NB4 (cell line): Measurements from ENCODE around the gene NETO1.

Experiments used
- DNase-seq: peaks from one replicate; pipeline ENCODE4 v3.0.0; 2010; ENCODE audit warnings: low read depth
- H3K4me3 ChIP-seq: one replicate; pipeline ENCODE4 v1.5.1; 2011; ENCODE audit warnings: mild to moderate bottlenecking, low read depth, low read length, moderate library complexity
- MYC ChIP-seq: IDR thresholded peaks from 2 replicates; pipeline ENCODE4 v1.6.1; 2011; ENCODE audit warnings: low read depth, low read length
- POLR2A ChIP-seq: IDR thresholded peaks from 2 replicates; pipeline ENCODE4 v1.6.1; 2011; ENCODE audit warnings: mild to moderate bottlenecking; ENCODE audit not compliant: insufficient read length; ENCODE audit errors: extremely low read depth
- TF ChIP-seq, protein P1 (sequence below): IDR thresholded peaks from one replicate; pipeline ENCODE4 v1.5.1; 2012; ENCODE audit warnings: low read depth, low read length
- TF ChIP-seq, protein P2 (sequence below): IDR thresholded peaks from 2 replicates; pipeline ENCODE4 v1.6.1; 2011; ENCODE audit warnings: low read depth, low read length

The NETO1 gene

DNA sequence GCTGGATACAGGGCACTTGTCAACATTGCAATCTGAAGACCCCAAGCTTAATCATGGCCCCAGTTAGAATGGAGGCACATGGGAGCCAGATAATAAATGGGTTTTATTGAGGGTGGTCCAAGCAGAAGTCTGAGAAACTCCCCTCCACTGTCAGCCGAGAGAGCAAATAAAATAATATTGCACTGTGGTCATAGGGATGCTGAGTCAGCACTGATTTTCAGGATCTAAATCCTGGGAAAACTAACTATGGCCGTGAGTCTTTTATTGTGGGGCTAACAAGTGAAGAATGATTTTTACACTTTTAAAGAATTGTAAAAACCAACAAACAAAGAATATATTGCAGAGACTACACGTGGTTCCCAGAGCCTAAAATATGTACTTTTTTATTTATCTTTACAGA lies 31.1 kb upstream of the NETO1 start:
- TF ChIP-seq, protein P1, sequence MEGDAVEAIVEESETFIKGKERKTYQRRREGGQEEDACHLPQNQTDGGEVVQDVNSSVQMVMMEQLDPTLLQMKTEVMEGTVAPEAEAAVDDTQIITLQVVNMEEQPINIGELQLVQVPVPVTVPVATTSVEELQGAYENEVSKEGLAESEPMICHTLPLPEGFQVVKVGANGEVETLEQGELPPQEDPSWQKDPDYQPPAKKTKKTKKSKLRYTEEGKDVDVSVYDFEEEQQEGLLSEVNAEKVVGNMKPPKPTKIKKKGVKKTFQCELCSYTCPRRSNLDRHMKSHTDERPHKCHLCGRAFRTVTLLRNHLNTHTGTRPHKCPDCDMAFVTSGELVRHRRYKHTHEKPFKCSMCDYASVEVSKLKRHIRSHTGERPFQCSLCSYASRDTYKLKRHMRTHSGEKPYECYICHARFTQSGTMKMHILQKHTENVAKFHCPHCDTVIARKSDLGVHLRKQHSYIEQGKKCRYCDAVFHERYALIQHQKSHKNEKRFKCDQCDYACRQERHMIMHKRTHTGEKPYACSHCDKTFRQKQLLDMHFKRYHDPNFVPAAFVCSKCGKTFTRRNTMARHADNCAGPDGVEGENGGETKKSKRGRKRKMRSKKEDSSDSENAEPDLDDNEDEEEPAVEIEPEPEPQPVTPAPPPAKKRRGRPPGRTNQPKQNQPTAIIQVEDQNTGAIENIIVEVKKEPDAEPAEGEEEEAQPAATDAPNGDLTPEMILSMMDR = no peak
- TF ChIP-seq MYC (no peak), POLR2A (no peak)
- TF ChIP-seq, protein P2, sequence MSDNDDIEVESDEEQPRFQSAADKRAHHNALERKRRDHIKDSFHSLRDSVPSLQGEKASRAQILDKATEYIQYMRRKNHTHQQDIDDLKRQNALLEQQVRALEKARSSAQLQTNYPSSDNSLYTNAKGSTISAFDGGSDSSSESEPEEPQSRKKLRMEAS = no peak
- no peak overlapping the region for H3K4me3 ChIP-seq
- DNase-seq = no peak

DNA sequence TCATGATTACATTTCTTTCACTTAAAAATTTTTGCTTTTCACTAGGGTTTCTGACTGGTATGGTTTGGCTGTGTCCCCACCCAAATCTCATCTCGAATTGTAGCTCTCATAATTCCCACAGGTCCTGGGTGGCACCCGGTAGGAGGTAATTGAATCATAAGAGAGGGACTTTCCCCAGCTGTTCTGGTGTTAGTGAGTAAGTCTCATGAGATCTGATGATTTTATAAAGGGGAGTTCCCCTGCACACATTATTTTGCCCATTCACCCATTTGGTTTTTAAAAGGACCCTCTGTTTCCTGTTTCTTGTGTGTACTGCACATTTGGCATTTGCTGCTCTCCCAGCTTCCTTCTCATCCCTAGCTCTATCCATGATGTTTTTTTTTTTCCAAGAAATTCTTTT lies 27.8 kb upstream of the NETO1 start:
- DNase-seq = no peak
- TF ChIP-seq, protein P2 = no peak
- no peak for TF ChIP-seq MYC
- TF ChIP-seq POLR2A = no peak
- TF ChIP-seq, protein P1 = no peak

DNA sequence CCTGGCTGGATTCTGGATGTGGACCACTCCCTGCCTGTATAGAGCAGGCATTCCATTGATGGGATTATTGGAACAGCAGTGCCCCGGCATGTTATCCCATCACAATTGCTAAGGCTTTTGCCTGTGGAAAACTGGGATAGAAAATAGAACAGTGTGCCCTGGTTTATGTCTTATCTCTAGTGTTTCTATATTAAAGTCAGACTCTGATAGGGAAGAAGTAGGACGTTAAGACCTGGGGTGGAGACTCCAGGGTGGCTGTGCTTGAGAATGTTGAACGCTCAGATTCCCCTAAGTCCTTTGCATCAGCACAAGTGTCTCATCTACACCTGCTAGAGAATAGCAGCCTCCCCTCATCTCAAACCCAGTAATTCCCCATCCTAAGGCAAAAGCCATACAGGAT lies 10.8 kb upstream of the NETO1 start:
- no peak for TF ChIP-seq POLR2A
- TF ChIP-seq, protein P2 = no peak
- DNase-seq = no peak
- H3K4me3 ChIP-seq = no peak overlapping the region

More for the DNA sequence above, 27.8 kb upstream of the NETO1 start:
- no peak overlapping the region for H3K4me3 ChIP-seq

DNA sequence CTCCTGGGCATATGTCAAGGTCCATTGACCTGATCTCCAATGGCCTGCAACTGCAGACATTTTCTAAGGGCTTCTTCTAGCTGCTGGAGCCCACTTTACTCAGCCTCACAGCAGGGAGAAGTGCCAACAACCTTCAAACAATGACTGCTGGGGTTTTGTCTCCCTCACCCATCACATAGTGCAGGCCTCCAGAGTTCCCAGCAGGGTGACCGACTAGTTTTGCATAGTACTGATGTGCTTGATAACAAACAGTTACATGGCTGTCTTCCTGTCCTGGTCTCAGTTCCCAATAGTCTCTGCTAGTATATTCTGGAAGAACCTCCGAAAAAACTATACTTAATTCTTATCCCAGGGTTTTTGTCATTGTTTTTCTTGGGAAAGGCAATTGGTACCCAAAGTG lies 10.4 kb upstream of the NETO1 start:
- H3K4me3 ChIP-seq = no peak overlapping the region
- TF ChIP-seq, protein P2 = no peak
- TF ChIP-seq, protein P1 = no peak
- no peak for TF ChIP-seq MYC
- TF ChIP-seq POLR2A = no peak
- no peak for DNase-seq

DNA sequence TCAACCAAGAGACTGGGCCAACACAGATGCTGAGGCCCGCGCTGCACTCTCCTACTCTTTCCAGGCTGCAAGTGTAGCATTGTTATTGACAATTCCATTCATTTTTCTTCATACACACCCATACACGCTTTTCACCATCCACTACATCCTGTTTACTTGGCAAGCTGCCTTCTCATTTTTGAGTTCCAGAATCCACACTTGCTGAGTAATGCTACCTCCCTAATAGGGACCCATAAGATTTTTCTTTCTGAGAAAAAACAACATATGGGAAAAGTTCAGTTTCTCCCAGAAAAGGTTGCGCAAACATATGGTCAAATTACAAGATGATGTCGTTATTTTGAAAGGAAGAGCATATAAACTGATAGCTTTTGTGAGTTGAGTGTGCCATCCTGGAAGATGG lies 3.3 kb upstream of the NETO1 start:
- DNase-seq = no peak

DNA sequence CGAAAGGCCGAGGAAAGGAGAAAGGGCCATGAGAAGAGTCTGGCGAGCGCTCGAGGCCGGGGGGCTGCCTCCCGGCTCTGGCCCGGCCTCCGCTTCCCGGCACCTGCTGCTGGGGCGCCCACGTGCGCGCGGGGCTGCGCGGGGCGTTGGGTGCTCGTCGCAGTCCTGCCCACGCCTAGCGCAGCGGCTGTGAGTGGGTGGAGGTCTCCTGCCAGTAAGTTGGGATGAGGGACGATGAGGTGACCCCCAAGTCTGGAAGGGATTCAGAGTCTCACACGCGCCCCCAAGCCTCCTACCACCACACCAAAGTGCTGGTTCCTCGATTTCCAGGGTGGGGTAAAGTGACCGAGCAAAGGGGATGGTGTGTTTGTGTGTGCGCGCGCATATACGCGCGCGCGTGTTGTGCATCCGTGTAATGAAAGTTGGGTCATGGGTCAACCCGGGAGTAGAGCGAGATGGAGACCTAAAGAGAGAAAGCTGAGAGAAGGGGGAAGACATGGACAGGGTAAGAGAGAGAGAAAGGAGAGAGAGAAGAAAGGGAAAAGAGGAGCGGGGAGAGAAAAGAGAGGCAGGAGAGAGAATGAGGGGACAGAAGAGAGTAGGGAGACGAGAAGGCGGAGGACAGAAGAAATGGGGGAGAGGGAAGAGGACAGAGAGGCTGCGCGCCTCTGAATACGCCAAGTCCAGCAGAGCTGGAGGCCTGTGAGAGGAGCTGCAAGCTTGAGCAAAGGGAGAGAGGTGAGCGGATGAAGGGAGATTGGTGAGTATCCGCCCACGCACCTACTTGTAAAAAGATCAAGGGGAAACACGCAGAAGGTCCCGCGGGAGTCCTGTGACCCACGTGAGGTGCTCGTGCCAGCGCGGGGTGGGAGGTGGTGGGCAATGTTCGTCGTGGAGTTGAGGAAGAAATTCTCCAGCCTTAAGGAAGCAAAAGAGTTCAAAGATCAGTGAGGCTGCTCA lies 1.7 kb upstream of the NETO1 start:
- TF ChIP-seq, protein P1 = no peak
- TF ChIP-seq, protein P2 = no peak
- TF ChIP-seq POLR2A = no peak
- TF ChIP-seq MYC = no peak
- no peak overlapping the region for H3K4me3 ChIP-seq
- DNase-seq = no peak

More for the DNA sequence above, 3.3 kb upstream of the NETO1 start:
- H3K4me3 ChIP-seq = no peak overlapping the region
- TF ChIP-seq, protein P1 = no peak
- TF ChIP-seq POLR2A (no peak), MYC (no peak)
- TF ChIP-seq, protein P2 = no peak
